Measurements from ENCODE around the gene MTAP.

GRCh38 chr9:21781656-21782055 is 20.8 kb upstream of the MTAP start:
- no peak for TF ChIP-seq CTCF (IDR thresholded peaks at IDR 0.05)
- no peak for TF ChIP-seq POLR2A (IDR thresholded peaks at IDR 0.05)
